ENCODE data around the gene MMD2.

Gene MMD2

GRCh38 chr7:4957847-4958476 lies 1.0 kb downstream of the MMD2 start:
- peak; percentile 45 for DNase-seq

- DNase-seq: no peak
These were observed 6.9 kb downstream of the MMD2 start for GRCh38 chr7:4951903-4952636.

DNA sequence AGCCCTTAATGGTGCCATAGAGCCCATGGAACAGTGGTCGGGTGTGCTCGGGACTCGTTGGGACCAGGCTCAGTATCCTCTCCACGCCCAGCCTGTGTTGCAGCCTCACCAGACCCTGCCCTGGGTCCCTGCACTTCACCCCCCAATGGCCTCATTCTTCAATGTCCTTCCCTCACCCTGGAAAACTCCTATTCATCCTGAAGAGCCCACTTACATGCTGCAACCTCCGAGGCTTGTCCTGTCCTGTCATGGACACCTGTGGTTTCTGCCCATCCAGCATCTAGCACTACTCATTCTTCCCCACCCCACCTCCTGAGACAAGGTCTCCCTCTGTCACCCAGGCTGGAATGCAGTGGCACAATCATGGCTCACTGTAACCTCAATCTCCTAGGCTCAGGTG lies 7.7 kb downstream of the MMD2 start:
- DNase-seq: no peak

GRCh38 chr7:4948402-4948801 lies 10.6 kb downstream of the MMD2 start:
- no peak for DNase-seq

GRCh38 chr7:4945949-4946348 lies 13.0 kb downstream of the MMD2 start:
- no peak for DNase-seq

DNA sequence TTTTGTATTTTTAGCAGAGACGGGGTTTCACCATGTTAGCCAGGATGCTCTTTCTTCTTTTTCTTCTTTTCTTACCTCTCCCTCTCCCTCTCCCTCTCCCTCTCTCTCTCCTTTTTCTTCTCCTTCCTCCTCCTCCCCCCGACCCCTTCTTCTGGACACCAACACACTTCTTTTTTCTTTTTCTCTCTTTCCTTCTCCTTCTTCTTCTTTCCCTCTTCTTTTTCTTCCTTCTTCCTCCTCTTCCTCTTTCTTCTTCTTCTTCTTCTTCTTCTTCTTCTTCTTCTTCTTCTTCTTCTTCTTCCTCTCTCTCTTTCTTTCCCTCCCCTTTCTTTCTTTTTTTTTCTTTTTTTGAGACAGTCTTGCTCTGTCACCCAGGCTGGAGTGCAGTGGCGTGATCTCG lies 14.0 kb downstream of the MMD2 start:
- DNase-seq: no peak

DNA sequence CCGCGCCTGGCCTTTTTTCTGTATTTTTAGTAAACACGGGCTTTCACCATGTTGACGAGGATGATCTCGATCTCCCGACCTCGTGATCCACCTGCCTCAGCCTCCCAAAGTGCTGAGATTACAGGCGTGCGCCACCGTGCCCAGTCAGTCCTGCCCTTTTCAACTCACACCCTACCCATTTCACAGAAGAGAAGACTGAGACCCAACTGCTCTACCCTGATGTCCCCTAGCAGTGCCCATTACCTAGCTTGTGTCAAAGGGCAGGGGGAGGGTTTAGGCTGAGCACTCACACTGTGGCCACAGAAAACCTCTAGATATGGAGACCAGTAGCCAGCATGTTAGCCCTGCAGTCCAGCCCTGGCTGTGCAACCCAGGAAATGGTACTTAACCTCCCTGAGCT lies 15.7 kb downstream of the MMD2 start:
- no peak for DNase-seq

DNA sequence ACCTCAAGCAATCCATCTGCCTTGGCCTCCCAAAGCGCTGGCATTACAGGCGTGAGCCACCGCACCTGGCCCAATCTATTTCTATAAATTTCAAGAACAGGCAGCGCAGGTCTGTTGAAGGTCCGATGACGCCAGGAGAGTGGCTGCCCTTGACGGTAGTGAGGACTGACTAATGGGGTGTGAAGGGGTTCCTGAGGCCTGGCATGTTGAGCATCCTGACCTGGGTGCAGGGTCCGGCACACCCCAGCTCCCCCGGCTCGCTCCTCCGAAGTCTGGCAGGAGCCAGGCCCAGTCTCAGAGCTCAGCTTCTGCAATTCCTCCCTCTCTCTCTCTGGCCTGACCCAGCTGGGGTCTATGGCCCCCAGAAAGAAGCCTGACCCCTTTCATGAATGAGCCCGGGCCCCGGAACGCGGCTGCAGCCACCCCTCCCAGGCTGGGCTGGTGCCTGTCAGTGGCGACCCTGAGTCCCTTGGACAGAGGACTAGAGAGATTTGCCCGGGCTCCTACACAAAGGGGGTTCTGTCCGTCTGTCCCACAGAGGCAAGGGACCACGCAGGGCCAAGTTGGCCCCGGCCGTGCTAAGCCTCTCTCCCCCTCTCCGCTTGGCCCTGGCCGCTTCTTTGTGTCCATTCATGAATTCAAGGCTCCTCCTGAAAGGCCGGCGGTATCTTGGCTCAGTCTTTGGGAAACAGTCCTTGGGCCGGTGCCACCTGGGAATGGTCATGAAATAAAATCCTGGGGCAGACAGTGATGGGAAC lies 18.8 kb downstream of the MMD2 start:
- no peak for DNase-seq

DNA sequence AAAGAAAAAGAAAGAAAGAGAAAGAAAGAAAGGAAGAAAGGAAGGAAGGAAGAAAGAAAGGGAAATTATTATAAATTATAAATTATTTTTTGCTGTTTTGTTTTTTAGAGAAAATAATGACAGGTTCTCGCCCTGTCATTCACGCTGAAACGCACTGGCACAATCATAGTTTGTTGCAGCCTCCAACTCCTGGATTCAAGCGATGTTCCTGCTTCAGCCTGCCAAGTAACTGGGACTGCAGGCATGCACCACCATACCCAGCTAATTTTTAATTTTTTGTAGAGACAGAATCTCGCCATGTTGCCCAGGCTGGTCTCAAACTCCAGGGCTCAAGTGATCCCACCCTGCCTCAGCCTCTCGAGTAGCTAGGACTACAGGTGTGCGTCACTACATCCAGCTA lies 21.6 kb downstream of the MMD2 start:
- no peak for DNase-seq

GRCh38 chr7:4934419-4935025 lies 24.5 kb downstream of the MMD2 start:
- DNase-seq: no peak

- DNase-seq: peak; percentile 62
These were observed 27.0 kb downstream of the MMD2 start for GRCh38 chr7:4931943-4932342.

- DNase-seq: no peak
These were observed 30.0 kb downstream of the MMD2 start for GRCh38 chr7:4929005-4929404.

DNA sequence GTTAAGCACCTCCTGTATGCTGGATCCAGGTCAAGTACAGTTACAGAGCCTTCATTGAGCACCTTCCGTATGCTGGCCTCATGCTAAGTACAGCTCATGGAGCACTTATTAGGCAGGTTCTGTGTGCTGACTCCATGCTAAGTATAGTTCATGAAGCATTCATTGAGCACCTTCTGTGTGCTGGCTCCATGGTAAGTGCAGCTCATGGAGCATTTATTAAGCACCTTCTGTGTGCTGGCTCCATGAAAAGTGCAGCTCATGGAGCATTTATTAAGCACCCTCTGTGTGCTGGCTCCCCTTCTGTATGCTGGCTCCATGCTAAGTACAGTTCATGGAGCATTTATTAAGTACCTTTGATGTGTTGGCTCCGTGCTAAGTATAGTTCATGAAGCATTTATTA lies 30.5 kb downstream of the MMD2 start:
- no peak for DNase-seq

DNA sequence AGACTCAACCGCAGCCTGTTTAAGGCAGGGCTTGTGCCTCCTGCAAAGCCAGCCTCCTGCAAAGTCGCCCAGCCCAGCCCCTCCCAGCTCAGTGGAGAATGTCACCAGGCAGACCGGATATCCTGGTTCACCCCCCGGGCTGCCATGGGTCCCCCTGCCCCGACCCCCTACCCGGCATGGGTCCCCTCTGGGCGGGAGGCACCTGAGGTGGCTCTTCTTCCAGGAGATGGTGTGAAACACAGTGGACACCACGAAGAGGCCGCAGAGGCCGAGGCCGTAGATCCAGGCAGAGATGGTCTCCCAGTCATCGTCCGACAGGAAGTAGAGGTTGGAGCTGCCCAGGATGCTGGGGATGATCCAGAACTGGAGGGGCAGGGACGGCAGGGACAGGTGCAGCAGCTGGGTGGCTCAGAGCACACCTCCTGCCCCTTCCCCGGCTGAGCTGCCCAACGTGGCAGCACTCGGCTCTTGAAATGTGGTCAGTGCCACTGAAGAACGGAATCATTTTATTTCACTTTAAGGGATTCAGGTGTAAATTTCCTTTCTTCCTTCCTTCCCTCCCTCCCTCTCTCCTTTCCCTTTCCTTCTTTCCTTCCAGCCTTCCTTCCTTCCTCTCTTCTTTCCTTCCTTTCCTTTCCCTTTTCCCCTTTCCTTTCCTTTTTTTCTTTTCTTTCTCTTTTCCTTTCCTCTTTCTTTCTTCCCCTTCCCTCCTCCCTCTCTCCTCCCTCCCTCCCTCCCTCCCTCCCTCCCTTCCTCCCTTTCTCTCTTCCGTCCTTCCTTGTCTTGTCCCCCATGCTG lies 38.8 kb downstream of the MMD2 start:
- no peak for DNase-seq

- no peak for DNase-seq
These were observed 42.9 kb downstream of the MMD2 start for GRCh38 chr7:4916113-4916512.

- DNase-seq: no peak
These were observed 47.7 kb downstream of the MMD2 start for GRCh38 chr7:4911111-4911828.

- no peak for DNase-seq
These were observed 52.3 kb downstream of the MMD2 start for GRCh38 chr7:4906682-4907081.

GRCh38 chr7:4905171-4905570 lies 53.8 kb downstream of the MMD2 start:
- no peak for DNase-seq

GRCh38 chr7:4904346-4904745 lies 54.6 kb downstream of the MMD2 start:
- no peak for DNase-seq

GRCh38 chr7:4895766-4896165 lies 63.2 kb downstream of the MMD2 start:
- DNase-seq: no peak

GRCh38 chr7:4894482-4894881 lies 64.5 kb downstream of the MMD2 start:
- DNase-seq: no peak

GRCh38 chr7:4893929-4894475 lies 65.0 kb downstream of the MMD2 start:
- no peak for DNase-seq
